RWPE2 (cell line): ENCODE results near the gene PEX19.

Experiments used
- ATAC-seq: fragments of 200-7000 bp; cut with Tn5 transposase; 3 replicates; pipeline ENCODE4 v1.9.1; 2021; ENCODE audit warnings: low read depth
- DNase-seq: peaks from one replicate; pipeline ENCODE4 v3.0.0-alpha.2; 2020; ENCODE audit warnings: low spot score
- H3K27ac ChIP-seq: fragments of 450-650 bp; 2 replicates; pipeline ENCODE4 v1.5.1; 2017; ENCODE audit warnings: mild to moderate bottlenecking; ENCODE audit not compliant: poor library complexity, severe bottlenecking
- H3K27me3 ChIP-seq: fragments of 250-450 bp; sonication (Bioruptor Pico); 2 replicates; pipeline ENCODE4 v1.5.1; 2021; ENCODE audit warnings: mild to moderate bottlenecking, moderate library complexity; ENCODE audit not compliant: insufficient read depth, poor library complexity, severe bottlenecking
- H3K36me3 ChIP-seq: fragments of 250-450 bp; sonication (Bioruptor Pico); 2 replicates; pipeline ENCODE4 v1.5.1; 2020; ENCODE audit warnings: low read depth, mild to moderate bottlenecking, moderate library complexity
- H3K4me1 ChIP-seq: fragments of 250-450 bp; sonication (Bioruptor Pico); 2 replicates; pipeline ENCODE4 v1.5.1; 2021; ENCODE audit warnings: mild to moderate bottlenecking, moderate library complexity; ENCODE audit not compliant: insufficient read depth, poor library complexity, severe bottlenecking
- H3K4me3 ChIP-seq: fragments of 250-450 bp; sonication (Bioruptor Pico); 2 replicates; pipeline ENCODE4 v1.5.1; 2021; ENCODE audit warnings: mild to moderate bottlenecking, moderate library complexity; ENCODE audit not compliant: severe bottlenecking
- H3K9me3 ChIP-seq: fragments of 250-450 bp; sonication (Bioruptor Pico); 2 replicates; pipeline ENCODE4 v1.5.1; 2021; ENCODE audit warnings: mild to moderate bottlenecking, moderate library complexity; ENCODE audit not compliant: severe bottlenecking
- TF ChIP-seq, protein P1 (sequence below): fragments of 450-650 bp; IDR thresholded peaks from one replicate; pipeline ENCODE4 v1.5.1; 2017; ENCODE audit warnings: mild to moderate bottlenecking, moderate library complexity; ENCODE audit not compliant: poor library complexity, severe bottlenecking

Gene PEX19

DNA sequence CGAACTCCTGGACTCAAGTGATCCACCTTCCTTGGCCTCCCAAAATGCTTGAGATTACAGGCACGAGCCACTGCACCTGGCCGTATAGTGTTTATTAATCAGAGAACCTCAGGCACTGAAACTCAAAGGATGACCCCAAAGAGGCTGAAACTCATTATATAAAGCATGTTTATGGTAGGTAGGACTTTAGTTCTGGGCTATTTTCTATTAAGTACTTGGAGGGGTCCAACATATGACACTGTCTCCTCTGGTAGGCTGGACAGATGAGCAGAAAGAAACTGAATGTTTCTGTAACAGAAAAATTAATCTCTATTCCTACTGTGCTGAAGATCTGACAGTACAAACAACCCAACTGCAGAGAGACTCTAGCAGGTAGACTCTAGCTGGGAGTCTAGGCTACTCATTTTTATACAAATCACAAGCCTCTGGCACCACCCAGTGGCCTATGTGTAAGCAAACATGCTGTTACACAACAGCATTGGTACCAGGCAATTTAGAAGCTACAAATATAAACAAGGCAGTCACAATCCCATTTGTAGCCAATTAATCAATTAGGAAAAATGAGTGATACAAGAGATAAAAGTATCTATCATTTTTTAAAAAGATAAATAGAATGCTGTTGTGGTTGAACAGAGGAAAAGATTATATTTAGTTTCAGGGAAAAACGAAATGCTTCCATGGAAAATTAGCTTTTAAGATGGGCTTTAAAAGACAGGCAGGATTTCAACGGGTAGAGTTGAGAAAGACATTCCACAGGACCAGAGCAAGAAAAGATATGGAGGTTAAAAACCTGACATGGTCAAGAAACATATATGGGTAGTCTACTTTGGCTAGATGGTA is 33.0 kb downstream of the PEX19 start:
- TF ChIP-seq, protein P1, sequence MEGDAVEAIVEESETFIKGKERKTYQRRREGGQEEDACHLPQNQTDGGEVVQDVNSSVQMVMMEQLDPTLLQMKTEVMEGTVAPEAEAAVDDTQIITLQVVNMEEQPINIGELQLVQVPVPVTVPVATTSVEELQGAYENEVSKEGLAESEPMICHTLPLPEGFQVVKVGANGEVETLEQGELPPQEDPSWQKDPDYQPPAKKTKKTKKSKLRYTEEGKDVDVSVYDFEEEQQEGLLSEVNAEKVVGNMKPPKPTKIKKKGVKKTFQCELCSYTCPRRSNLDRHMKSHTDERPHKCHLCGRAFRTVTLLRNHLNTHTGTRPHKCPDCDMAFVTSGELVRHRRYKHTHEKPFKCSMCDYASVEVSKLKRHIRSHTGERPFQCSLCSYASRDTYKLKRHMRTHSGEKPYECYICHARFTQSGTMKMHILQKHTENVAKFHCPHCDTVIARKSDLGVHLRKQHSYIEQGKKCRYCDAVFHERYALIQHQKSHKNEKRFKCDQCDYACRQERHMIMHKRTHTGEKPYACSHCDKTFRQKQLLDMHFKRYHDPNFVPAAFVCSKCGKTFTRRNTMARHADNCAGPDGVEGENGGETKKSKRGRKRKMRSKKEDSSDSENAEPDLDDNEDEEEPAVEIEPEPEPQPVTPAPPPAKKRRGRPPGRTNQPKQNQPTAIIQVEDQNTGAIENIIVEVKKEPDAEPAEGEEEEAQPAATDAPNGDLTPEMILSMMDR = peak; percentile 81
- Histone ChIP-seq H3K36me3 (peaks cover 35% of the 10 kb centered on the region), H3K27me3 (no peaks in the 10 kb centered on the region), H3K9me3 (no peaks in the 10 kb centered on the region), H3K27ac (no peak overlapping the region), H3K4me1 (peaks cover 8% of the 10 kb centered on the region), H3K4me3 (no peak overlapping the region)
- DNase-seq (no peak), ATAC-seq (peak; percentile 84)

DNA sequence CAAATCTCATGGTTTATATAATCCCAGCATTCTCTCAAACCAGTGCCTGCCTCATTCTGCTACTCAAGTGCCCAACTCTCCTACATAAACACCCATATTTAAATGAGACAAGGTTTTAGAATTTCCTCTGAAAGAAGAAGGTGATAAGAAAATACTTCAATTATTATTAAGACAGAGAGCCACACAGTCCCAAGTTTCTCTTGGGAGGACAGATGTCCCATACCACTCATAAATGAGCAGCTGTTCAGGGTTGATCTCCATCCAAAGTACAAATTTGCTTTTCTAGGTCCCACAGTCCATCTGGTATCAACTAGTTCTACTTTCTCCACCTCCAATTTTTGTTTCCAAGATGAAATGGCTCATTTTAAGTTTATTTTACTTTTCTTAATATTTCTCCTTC is 33.9 kb downstream of the PEX19 start:
- no peaks in the 10 kb centered on the region for H3K9me3 ChIP-seq
- ATAC-seq (no peak), DNase-seq (no peak)
- no peaks in the 10 kb centered on the region for H3K4me1 ChIP-seq
- H3K36me3 ChIP-seq = peaks cover 35% of the 10 kb centered on the region
- no peak overlapping the region for H3K27ac ChIP-seq
- no peaks in the 10 kb centered on the region for H3K27me3 ChIP-seq
- TF ChIP-seq, protein P1 = no peak
- no peak overlapping the region for H3K4me3 ChIP-seq

DNA sequence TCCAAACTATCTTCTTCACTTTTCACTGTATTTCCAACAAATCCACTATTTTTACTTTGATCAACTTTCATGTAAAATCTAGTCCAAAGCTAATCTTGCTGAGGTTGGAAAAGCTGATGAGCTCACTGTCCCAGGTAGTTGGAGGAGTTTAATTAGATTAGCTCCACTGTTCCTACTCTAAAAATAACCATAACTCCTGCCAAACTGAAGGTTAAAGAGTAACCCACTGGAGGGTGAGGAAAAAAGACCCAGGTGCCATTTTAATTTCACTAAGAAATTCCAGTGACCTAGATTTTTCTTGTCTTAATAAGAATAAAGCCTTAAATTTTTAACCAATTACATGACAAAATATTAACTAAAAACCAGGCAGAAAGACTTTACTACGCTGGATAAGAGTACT is 37.9 kb downstream of the PEX19 start:
- H3K36me3 ChIP-seq = peaks cover 29% of the 10 kb centered on the region
- ATAC-seq (no peak), DNase-seq (no peak)
- H3K9me3 ChIP-seq = no peaks in the 10 kb centered on the region
- H3K27ac ChIP-seq = no peak overlapping the region
- no peaks in the 10 kb centered on the region for H3K4me1 ChIP-seq
- TF ChIP-seq, protein P1 = no peak
- H3K27me3 ChIP-seq = no peaks in the 10 kb centered on the region
- no peak overlapping the region for H3K4me3 ChIP-seq

DNA sequence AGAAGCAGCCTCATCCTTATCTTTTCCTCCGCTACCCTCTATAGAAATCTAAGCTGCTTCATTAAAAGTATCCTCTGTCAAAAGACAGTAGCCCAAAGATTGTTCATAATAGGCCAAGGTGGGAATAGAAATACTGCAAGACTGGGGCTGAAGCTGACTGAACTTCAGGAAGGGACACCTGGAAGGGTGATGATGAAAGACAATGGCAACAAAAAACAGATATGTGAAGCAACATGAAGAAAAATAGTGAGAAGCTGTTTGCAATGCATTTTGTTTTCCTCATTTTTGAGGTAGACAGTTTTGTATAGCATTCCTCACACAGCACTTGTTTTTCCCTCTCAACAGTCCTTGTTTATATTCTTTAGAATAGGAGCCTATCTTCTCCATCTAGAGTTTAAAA is 39.5 kb downstream of the PEX19 start:
- Histone ChIP-seq H3K36me3 (peaks cover 30% of the 10 kb centered on the region), H3K9me3 (no peaks in the 10 kb centered on the region), H3K4me3 (no peak overlapping the region), H3K27me3 (no peaks in the 10 kb centered on the region), H3K27ac (no peak overlapping the region), H3K4me1 (no peaks in the 10 kb centered on the region)
- TF ChIP-seq, protein P1 = no peak
- DNase-seq = no peak
- ATAC-seq = no peak

DNA sequence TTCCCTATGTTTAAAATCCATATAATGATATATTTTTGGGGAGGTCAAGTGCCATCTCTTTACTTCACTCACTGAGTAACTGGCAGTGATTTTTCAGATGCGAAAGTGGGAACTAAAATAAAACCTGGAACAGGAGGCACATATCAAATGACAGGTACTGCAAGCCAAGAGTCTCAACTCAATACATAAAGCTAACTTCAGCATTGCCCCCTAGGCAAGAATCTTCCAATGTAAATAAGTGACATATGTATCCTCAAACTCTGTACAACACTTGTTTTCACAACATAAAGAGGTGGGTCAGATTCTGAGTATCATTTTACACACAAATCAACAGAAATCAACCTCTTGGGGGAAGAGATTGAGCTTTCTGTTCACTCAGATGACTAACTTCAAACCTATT is 40.7 kb downstream of the PEX19 start:
- TF ChIP-seq, protein P1 = no peak
- DNase-seq (no peak), ATAC-seq (no peak)
- peaks cover 42% of the 10 kb centered on the region for H3K36me3 ChIP-seq
- no peaks in the 10 kb centered on the region for H3K27me3 ChIP-seq
- no peak overlapping the region for H3K27ac ChIP-seq
- H3K4me1 ChIP-seq = no peaks in the 10 kb centered on the region
- H3K9me3 ChIP-seq = no peaks in the 10 kb centered on the region
- H3K4me3 ChIP-seq = no peak overlapping the region
